ENCODE results near the gene WDR26.
"Not testable (repeated sequence)": the region's sequence is repeated elsewhere in the genome, so short reads cannot be mapped to it uniquely, and the experiment has no call there.

WDR26 gene

GRCh38 chr1:224392411-224393249 lies 42.0 kb downstream of the WDR26 start:
- FAIRE-seq, result no peak

GRCh38 chr1:224390517-224390916 lies 44.1 kb downstream of the WDR26 start:
- FAIRE-seq, result no peak

- no peak for FAIRE-seq
Measured at GRCh38 chr1:224387943-224388342, 46.7 kb downstream of the WDR26 start.

- FAIRE-seq, result no peak
Measured at GRCh38 chr1:224387302-224387912, 47.2 kb downstream of the WDR26 start.

- FAIRE-seq, result peak; percentile 47
Measured at GRCh38 chr1:224383218-224383617, 51.4 kb downstream of the WDR26 start.

- no peak for FAIRE-seq
Measured at GRCh38 chr1:224381880-224382548, 52.6 kb downstream of the WDR26 start.

GRCh38 chr1:224380003-224380402 lies 54.6 kb downstream of the WDR26 start:
- no peak for FAIRE-seq

- FAIRE-seq, result no peak
Measured at GRCh38 chr1:224378855-224379631, 55.6 kb downstream of the WDR26 start.

GRCh38 chr1:224377676-224378006 lies 57.0 kb downstream of the WDR26 start:
- FAIRE-seq, result no peak

- no peak for FAIRE-seq
Measured at GRCh38 chr1:224375059-224375458, 59.5 kb downstream of the WDR26 start.

GRCh38 chr1:224373008-224373590 lies 61.5 kb downstream of the WDR26 start:
- no peak for FAIRE-seq

GRCh38 chr1:224368409-224368808 lies 66.2 kb downstream of the WDR26 start:
- no peak for FAIRE-seq

GRCh38 chr1:224359207-224359606 lies 75.4 kb downstream of the WDR26 start:
- no peak for FAIRE-seq

GRCh38 chr1:224358237-224358636 lies 76.4 kb downstream of the WDR26 start:
- no peak for FAIRE-seq

- FAIRE-seq, result no peak
Measured at GRCh38 chr1:224357626-224358124, 76.9 kb downstream of the WDR26 start.

GRCh38 chr1:224356685-224357625 lies 77.6 kb downstream of the WDR26 start, which contains the start of gene CNIH4:
CNIH4 (plus strand) TSS chr1:224356879; CDS start chr1:224356925, 46 bp downstream.
- no peak for FAIRE-seq

- no peak for FAIRE-seq
Measured at GRCh38 chr1:224353975-224354925, 80.3 kb downstream of the WDR26 start.

GRCh38 chr1:224352436-224353085 lies 82.0 kb downstream of the WDR26 start:
- FAIRE-seq, result not testable (repeated sequence)

GRCh38 chr1:224349716-224350115 lies 84.9 kb downstream of the WDR26 start:
- FAIRE-seq, result not testable (repeated sequence)

All from colon (tissue), 2 donors.